Common myeloid progenitor, CD34-positive (primary cell): ENCODE data around the gene VWC2L.

Source experiments
- CTCF ChIA-PET: fragments of 350-600 bp; sonication (Branson Sonifier 250); formaldehyde crosslinking; loops from one replicate; lab custom pipeline; 2021; ENCODE audit warnings: antibody characterized with exemption; lab: Charles Lee
- POLR2A ChIA-PET: fragments of 350-600 bp; sonication (Branson Sonifier 250); formaldehyde crosslinking; loops from one replicate; lab custom pipeline; 2021; ENCODE audit warnings: antibody characterized with exemption; lab: Charles Lee
- DNase-seq, 3 donors: peaks; one replicate each; pipeline versions ENCODE4 v3.0.0 to v3.0.0-alpha.2; 2013
- H3K27ac ChIP-seq, 2 experiments: 1 replicate in 1 of 2; 2 replicates in 1 of 2; pipeline ENCODE4 v1.7.0; 2013; ENCODE audit warnings: inconsistent platforms in 2 of 2, low read length in 2 of 2, mild to moderate bottlenecking in 2 of 2, low read depth in 1 of 2, moderate library complexity in 1 of 2; ENCODE audit not compliant: severe bottlenecking in 2 of 2, insufficient read depth in 1 of 2, poor library complexity in 1 of 2
- H3K27me3 ChIP-seq, 5 experiments: replicated peaks in 2 of 5; 1 replicate in 3 of 5; 2 replicates in 2 of 5; pipeline versions ENCODE4 v1.6.1 to v1.7.0; 2013; ENCODE audit warnings: low read length in 4 of 5, mild to moderate bottlenecking in 2 of 5, moderate library complexity in 2 of 5, inconsistent platforms in 1 of 5; ENCODE audit not compliant: insufficient read depth in 5 of 5, control insufficient read depth in 4 of 5
- H3K36me3 ChIP-seq, 4 experiments: 1 replicate in 2 of 4; 2 replicates in 2 of 4; pipeline versions ENCODE4 v1.6.1 to v1.7.0; 2013; ENCODE audit warnings: low read length in 3 of 4, control low read depth in 1 of 4, mild to moderate bottlenecking in 1 of 4; ENCODE audit not compliant: control insufficient read depth in 4 of 4, insufficient read depth in 4 of 4
- H3K4me1 ChIP-seq, 4 experiments: 1 replicate in 3 of 4; 2 replicates in 1 of 4; pipeline versions ENCODE4 v1.6.1 to v1.7.1; 2013; ENCODE audit warnings: low read length in 3 of 4, mild to moderate bottlenecking in 3 of 4, control low read depth in 1 of 4, inconsistent platforms in 1 of 4, moderate library complexity in 1 of 4; ENCODE audit not compliant: control insufficient read depth in 4 of 4, insufficient read depth in 4 of 4; ENCODE audit errors: control extremely low read depth in 1 of 4
- H3K4me3 ChIP-seq, 7 experiments: 1 replicate in 4 of 7; 2 replicates in 3 of 7; pipeline versions ENCODE4 v1.5.1 to v1.7.0; 2013; ENCODE audit warnings: mild to moderate bottlenecking in 7 of 7, low read length in 6 of 7, moderate library complexity in 6 of 7, inconsistent platforms in 2 of 7, low read depth in 2 of 7, control low read depth in 1 of 7; ENCODE audit not compliant: insufficient read depth in 4 of 7, control insufficient read depth in 1 of 7; ENCODE audit errors: extremely low read depth in 1 of 7
- H3K9me3 ChIP-seq, 5 experiments: 1 replicate in 4 of 5; 2 replicates in 1 of 5; pipeline versions ENCODE4 v1.6.1 to v1.7.1; 2013; ENCODE audit warnings: low read length in 4 of 5, mild to moderate bottlenecking in 2 of 5, inconsistent platforms in 1 of 5, low read depth in 1 of 5, moderate library complexity in 1 of 5; ENCODE audit not compliant: control insufficient read depth in 4 of 5, insufficient read depth in 2 of 5; ENCODE audit errors: control extremely low read depth in 1 of 5
- WGBS: methylation state at CpG from one replicate; pipeline ENCODE4 v1.1.5; 2013; ENCODE audit not compliant: insufficient coverage; 5-methylcytosine and 5-hydroxymethylcytosine counted together

Gene VWC2L

GRCh38 chr2:214401580-214401979, 9.3 kb upstream of the VWC2L start:
- no peaks in the 10 kb centered on the region for H3K9me3 ChIP-seq
- CTCF ChIA-PET: interaction anchor here (1.0 kb wide), 1 partner anchor 9 kb away, joined by 4 read pairs; no protein-coding TSS in a partner anchor
- H3K4me3 ChIP-seq: no peak overlapping the region
- WGBS: no CpG with 5 or more reads among the region's 2 CpGs
- H3K27ac ChIP-seq: no peak overlapping the region
- no peak for DNase-seq
- POLR2A ChIA-PET: no interaction called here
- no peaks in the 10 kb centered on the region for H3K36me3 ChIP-seq
- no peaks in the 10 kb centered on the region for H3K4me1 ChIP-seq
- no peaks in the 10 kb centered on the region for H3K27me3 ChIP-seq

- Histone ChIP-seq H3K4me1 (no peaks in the 10 kb centered on the region), H3K27ac (no peak overlapping the region), H3K36me3 (no peaks in the 10 kb centered on the region), H3K4me3 (no peak overlapping the region), H3K9me3 (no peaks in the 10 kb centered on the region), H3K27me3 (peaks cover 0 to 2% (median 0%) of the 10 kb centered on the region in 5 experiments)
- ChIA-PET POLR2A (no interaction called here), CTCF (no interaction called here)
- DNase-seq: no peak
- 50% methylated on average over 11 of the region's 13 CpGs for WGBS
Measured at GRCh38 chr2:214410128-214410775, 602 bp upstream of the VWC2L start.

GRCh38 chr2:214412679-214413078, 1.8 kb downstream of the VWC2L start:
- no peak for DNase-seq
- Histone ChIP-seq H3K27ac (no peak overlapping the region), H3K36me3 (no peaks in the 10 kb centered on the region), H3K9me3 (no peaks in the 10 kb centered on the region), H3K27me3 (peaks cover 0 to 2% (median 0%) of the 10 kb centered on the region in 5 experiments), H3K4me1 (no peaks in the 10 kb centered on the region), H3K4me3 (no peak overlapping the region)
- CTCF ChIA-PET: no interaction called here
- WGBS: no CpG with 5 or more reads among the region's 1 CpG
- POLR2A ChIA-PET: no interaction called here

GRCh38 chr2:214436470-214436869, 25.6 kb downstream of the VWC2L start:
- Histone ChIP-seq H3K4me1 (no peaks in the 10 kb centered on the region), H3K36me3 (no peaks in the 10 kb centered on the region), H3K27ac (no peak overlapping the region), H3K4me3 (no peak overlapping the region), H3K9me3 (no peaks in the 10 kb centered on the region), H3K27me3 (no peaks in the 10 kb centered on the region)
- WGBS: 100% methylated on average over 2 of the region's 4 CpGs
- ChIA-PET POLR2A (no interaction called here), CTCF (no interaction called here)
- DNase-seq: no peak

- H3K36me3 ChIP-seq: no peaks in the 10 kb centered on the region
- no peaks in the 10 kb centered on the region for H3K27me3 ChIP-seq
- CTCF ChIA-PET: no interaction called here
- WGBS: 73% methylated on average over 4 of the region's 4 CpGs
- no peaks in the 10 kb centered on the region for H3K9me3 ChIP-seq
- H3K4me1 ChIP-seq: no peaks in the 10 kb centered on the region
- H3K4me3 ChIP-seq: no peak overlapping the region
- DNase-seq: no peak
- H3K27ac ChIP-seq: no peak overlapping the region
- POLR2A ChIA-PET: no interaction called here
Measured at GRCh38 chr2:214450118-214450894, 39.5 kb downstream of the VWC2L start.

- no peaks in the 10 kb centered on the region for H3K27me3 ChIP-seq
- no peak overlapping the region for H3K27ac ChIP-seq
- DNase-seq: no peak
- H3K4me1 ChIP-seq: no peaks in the 10 kb centered on the region
- H3K36me3 ChIP-seq: no peaks in the 10 kb centered on the region
- no peaks in the 10 kb centered on the region for H3K9me3 ChIP-seq
- H3K4me3 ChIP-seq: no peak overlapping the region
- CTCF ChIA-PET: no interaction called here
- WGBS: no CpG with 5 or more reads among the region's 2 CpGs
- POLR2A ChIA-PET: no interaction called here
Measured at GRCh38 chr2:214451516-214452275, 40.8 kb downstream of the VWC2L start.
